OCI-M1 (cell line): ENCODE measurements around the gene PLA2G4B.

Experiments
- DNase-seq: peaks from one replicate; lab custom pipeline; 2025; lab: John Stamatoyannopoulos, UW

Gene PLA2G4B

GRCh38 chr15:41869770-41870688 is 31.4 kb downstream of the PLA2G4B start:
- no peak for DNase-seq

- no peak for DNase-seq
Observed at GRCh38 chr15:41870689-41871081, 32.0 kb downstream of the PLA2G4B start.

DNA sequence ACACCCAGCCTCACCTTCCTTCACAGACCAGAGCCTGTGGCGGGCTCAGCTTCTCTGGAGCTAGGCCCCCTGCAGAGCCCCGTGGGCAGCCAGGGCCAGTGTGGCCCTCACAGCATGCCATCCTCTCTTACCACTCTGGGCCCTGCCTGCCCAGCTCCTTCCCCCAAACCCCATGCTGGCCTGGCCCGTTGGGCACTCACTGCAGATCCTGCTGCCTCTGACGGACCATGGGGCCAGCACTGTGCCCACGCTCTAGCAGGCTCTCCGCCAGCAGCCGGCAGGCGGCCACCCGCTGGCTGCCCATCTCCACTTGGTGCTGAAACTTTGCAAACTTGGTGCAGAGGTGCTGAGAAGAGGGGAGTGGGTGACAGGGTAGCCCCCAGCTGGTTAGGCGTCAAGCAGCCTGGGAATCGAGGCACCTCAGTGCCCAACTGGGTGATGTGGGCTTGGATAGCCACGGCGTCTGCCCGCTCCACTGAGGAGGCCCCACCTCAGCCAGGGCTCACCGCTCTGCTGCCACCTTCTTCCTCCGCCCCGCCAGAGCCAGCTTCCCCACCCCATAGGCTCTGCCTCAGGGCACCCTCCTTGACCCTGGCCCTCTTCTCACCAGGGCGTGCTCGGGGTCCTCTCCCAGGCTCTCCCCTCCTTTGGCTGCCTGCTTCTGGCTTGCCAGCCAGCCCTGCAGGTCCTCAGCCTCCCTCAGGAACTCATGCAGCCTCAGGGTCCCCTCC is 32.7 kb downstream of the PLA2G4B start:
- no peak for DNase-seq

DNA sequence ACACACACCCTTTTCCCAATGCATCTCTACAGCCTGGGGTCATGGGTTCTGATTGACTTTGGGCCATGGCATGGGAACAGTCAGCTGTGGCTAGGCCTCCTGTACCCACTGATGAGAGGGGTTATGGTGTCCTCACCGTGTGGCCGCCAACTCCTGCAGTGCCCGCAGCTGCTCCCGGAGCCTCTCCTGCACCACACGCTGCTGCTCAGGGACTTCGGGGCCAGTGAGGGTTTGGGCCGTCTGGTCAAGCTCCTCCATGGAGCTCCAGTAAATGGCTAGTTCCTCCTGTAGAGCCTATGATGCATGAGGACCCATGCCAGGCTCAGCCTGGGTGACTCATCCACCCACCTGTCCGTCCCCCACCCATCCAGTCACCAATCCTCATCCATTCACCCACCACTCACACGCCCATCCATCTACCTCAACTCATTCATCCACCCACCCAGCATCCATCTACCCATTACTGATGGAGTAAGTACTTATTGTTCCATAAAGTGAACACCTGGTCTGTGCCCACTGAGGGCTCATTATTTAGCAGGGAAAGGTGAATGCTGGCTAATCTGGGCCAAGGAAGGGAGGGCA is 33.6 kb downstream of the PLA2G4B start:
- no peak for DNase-seq

GRCh38 chr15:41873711-41874110 is 35.1 kb downstream of the PLA2G4B start:
- DNase-seq, result no peak

DNA sequence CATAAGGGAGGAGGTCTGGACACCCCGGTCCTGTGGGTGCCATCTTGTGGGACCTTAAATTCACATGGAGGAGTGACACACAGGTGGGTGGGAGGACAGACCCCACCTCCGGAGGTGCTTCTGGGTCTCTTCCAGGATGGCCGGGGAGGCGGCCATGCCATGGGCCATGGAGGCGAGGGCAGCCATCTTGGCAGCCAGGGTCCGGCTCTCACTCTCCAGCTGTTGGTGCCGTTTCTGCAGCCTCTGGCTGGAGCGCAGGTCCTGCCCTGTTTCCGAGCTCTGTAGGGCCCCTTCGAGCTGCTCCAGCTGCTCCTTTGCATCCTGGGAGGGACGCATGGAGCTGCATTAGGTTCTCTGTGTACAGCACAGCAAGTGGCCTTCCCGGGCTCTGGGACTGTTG is 36.1 kb downstream of the PLA2G4B start:
- no peak for DNase-seq

GRCh38 chr15:41876007-41876406 is 37.4 kb downstream of the PLA2G4B start:
- no peak for DNase-seq

- DNase-seq, result no peak
Observed at GRCh38 chr15:41876689-41877088, 38.0 kb downstream of the PLA2G4B start.

DNA sequence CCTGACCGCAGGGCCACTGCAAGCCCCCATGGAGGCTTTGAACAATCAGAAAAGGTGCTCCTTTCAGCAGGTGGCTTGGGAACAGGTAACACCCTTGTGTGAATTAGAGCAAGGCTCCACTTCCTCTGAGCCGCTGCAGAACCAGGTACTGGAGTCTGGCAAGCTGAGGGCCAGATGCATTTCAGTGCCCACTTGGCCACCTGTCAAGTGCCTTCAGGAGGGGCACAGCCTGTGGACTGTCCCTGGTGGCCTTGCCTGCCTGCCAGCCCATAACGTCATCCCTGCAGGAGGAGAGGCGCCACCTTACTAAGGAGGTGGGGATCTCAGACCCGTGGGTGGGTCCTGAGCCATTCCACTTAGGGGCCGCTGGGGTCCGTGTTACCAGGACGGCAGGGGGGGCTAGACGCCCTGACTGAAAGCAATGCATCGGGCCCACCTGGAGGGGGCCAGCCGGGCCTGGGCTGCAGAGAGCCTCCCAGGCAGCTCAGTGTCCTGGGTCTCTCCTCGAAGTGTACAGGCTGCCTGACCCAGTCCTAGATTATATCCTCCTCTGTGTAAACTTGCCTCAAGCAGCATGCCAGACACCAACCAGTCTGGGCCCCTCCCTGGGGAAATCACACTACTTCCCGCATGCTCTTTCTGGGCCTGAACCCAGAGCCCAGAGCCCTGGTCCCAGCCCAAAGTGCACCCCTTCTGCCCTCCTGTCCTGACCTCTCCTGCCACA is 39.1 kb downstream of the PLA2G4B start:
- DNase-seq, result no peak

GRCh38 chr15:41878355-41878699 is 39.7 kb downstream of the PLA2G4B start:
- DNase-seq, result no peak

DNA sequence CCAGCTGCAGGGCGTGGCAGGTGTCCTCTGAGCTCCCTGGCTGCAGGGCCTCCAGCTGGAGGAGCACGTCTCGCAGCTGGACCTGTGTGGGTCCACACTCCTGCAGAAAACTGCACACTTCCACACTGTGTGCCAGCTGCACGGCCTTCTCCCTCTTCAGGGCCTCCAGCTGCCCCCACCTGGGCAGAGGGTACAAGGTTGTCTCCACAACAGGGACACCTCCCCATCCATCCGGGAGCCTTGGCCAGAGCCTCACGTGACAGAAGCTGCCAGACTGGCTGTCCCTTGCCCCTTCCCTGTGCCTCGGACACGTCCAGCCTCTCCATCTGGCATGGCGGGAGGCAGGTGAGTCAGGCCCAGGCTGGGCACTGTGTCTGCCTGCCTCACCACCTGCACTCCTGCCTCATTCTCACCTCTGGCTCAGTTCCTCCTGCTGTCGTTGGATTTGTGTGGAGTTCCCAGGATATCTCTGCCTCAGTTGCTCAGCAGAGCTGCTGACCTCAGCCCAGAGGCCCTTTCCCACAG is 40.7 kb downstream of the PLA2G4B start:
- no peak for DNase-seq

- DNase-seq, result no peak
Observed at GRCh38 chr15:41880156-41880877, 41.7 kb downstream of the PLA2G4B start.

DNA sequence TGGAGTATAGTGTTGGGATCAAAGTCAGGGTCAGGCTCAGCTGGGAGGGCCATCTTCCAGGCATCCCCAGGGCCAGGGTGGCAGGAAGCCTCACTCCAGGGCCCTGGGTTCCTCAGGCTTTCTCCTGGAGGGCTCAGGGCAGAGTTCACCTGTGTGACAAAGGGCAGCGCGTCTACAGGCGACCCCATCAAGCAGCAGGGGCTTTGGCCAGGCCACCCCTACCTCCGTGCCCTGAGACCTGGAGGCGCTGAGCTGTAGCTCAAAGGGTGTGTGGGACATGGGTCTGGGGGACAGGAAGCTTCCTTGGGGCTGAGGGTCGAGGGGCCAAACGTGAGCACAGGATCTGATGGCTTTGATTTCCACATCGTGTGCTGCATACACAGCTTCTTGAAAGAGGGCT is 42.4 kb downstream of the PLA2G4B start:
- no peak for DNase-seq

GRCh38 chr15:41881550-41881919 is 42.9 kb downstream of the PLA2G4B start:
- DNase-seq, result no peak

DNA sequence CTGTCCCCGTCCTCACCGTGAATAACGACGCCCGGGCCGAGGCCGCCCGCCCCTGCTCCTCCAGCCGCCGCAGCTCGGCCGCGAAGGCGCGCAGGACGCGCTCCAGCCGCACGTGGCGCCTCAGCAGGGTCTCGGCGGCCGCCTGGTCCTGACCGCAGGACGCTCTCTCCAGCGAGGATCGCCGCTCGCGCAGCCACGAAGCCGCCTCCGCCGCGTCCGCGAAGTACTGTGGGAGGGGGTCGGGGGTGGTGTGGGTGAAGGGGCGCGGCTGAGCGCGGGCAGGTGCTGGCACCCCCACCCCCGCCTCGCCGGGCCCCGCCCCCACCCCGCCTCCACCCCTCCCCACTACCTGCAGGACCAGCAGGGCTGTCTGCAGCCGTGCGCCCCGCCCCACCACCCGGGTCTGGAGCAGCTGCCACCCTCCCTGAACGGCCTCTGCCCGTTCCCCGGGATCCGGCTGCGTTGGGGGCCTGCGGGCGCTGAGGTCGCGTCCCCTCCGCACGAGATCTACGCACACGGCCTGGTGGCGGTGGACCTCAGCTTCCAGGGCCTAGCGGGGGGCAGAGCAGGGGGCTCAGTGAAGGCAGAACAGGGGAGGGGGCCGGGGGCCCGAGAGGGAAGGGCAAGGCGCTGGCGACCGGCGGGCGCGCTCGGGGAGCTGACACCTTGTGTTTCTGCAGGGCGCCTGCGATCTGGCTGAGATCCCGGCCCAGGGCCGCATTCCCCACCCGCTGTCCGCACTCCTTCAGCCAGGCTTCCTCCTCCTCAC is 43.5 kb downstream of the PLA2G4B start:
- no peak for DNase-seq

DNA sequence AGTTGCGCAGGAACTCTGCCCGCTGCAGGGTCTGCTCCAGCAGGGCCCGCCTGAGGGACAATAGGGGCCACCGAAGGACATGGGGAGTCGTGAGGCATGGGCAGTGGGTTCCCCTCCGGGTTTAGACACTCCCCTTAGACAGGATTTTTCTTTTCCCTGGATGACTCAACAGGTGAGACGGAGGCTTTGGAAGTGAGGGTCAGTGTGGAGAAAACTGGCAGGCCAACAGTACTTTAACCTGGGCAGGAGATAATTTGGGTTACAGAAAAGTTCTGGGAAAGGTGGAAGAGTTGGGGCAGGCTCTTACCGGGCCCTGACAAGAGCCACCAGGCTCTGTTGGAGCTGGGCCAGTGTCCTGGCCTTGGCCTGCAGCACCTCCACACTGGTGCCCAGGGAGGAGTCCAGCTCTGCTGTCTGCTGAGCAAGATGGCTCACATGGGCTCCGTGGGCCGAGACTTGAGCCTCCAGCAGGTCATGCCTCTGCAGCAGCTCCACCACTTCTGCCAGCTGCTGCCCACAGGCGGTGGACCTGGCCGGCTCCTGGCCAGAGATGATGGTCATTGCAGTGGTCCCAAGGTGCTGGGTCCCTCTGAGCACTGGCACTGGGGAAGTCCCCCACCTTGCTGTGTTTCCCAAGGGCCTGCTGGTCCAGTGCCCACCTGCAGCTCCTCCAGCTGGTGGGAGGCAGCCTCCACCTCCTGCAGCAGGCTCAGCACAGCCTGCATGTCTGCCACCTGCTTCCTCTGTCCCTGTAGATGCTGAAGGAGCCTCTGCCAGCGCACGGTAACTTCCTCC is 44.2 kb downstream of the PLA2G4B start:
- no peak for DNase-seq

DNA sequence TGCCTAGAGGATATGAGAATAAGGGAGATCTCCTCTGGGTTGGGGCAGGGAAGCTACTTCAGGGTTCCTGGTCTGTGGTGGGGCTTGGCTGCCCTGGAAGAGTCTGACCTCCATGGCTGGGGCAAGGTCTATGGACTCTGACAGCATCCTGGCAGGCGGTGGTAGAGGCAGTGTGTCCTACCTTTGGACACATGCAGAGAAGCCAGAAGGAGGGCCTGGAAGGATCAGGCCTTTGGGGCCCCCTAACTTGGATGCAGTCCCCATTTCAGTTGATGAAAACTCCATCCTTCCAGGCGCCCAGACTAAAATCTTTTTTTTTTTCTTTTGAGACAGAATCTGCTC is 44.8 kb downstream of the PLA2G4B start:
- DNase-seq, result no peak

GRCh38 chr15:41884458-41884857 is 45.8 kb downstream of the PLA2G4B start:
- DNase-seq, result no peak

- no peak for DNase-seq
Observed at GRCh38 chr15:41885321-41885720, 46.7 kb downstream of the PLA2G4B start.

GRCh38 chr15:41885841-41886240 is 47.2 kb downstream of the PLA2G4B start:
- no peak for DNase-seq
